NCI-H1105 (cell line): ENCODE results near the gene FCRL1.

Source experiments
- DNase-seq: peaks from one replicate; lab custom pipeline; 2025; lab: John Stamatoyannopoulos, UW

FCRL1 gene

DNA sequence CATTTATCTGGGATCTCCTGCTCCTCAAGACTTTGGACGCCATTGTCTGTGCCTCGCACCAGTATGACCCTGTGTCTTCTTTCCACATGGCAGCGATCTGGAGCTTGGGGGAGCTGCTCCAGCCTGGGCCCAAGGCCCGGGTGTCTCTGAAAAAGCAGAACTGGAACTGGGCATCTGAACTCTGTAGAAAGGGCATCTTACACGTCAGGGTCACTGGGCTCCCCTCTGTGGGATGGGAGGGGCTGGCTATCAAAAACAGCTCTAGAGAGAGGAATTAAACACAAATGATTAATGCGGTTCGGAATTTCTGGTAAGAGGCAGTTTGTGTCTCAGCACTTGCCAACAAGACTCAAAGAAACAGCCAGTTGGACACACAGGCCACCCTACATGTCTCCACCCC is 16.1 kb downstream of the FCRL1 start:
- DNase-seq: no peak

GRCh38 chr1:157799996-157800395 is 19.9 kb downstream of the FCRL1 start:
- DNase-seq: no peak

DNA sequence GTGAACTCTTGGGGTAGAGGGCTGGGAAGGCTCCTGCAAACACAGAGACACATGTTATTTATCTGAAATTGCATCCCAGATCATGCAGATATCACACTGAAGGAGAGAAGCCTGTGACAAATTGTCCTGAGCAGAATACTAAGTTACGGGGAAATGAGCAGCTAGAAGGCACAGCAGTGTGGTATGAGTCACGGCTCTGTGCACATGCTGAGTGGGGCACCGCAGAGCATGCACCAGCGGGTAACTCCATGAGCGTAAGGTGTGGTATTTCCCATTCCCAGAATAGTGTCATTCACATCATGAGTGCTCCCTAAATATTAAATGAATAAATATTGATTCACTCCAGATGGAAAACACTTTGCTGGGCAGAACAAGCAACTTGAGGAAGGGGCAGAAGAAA is 21.7 kb downstream of the FCRL1 start:
- DNase-seq: no peak

DNA sequence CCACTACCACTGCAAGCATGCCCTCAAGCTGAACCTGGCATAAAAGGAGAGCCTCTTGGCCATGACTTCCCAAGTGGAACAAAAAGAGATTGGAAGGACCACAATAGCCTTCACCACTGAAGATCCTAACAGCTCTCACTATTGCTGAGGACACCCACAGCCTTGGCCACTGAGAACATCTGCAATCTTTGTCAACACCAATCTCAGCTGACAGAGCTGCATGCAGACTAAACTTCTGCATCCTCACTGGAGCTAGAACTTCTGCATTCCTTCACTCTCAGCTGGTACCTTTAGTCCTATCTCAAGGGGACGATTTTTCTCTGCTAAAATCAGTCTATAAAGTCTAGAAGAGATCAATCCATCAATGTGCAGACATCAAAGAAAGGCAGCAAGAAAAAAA is 34.7 kb downstream of the FCRL1 start:
- no peak for DNase-seq

DNA sequence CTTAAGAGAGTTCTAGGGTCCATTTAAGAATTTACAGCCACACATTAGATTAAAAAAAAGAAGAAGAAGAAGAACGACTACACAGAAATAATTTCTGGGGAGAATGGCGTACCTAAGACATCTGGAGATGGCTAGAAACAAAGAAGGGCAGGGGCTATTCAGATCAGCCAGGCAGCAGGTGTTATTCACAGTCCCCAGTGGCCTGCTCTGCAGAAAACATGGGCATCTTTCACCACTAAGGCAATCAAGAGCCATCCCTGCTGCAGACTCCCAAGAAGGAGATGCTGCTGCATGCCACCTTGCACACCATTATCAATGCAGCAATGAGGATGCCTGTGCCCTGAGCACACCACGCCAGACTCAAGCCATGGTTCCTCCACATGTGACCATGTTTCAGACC is 35.1 kb downstream of the FCRL1 start:
- no peak for DNase-seq

DNA sequence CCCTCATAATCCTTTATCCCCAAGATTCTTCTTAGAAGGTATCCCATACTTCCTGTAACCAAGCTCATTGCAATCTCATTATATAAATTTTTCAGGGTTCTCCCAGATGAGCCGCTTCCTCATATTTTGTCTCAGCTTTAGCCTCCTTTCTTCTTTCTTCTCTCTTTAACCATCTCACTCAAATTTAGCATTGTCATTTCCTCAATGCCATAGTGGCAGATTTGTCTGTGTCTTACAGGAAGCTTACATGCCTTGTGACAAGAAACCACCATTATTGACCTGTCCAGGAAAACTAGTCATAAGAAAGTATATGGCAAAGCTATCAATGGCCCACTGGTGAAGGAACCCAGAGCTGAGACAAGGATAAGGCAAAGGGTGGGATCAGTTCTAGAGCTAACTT is 37.0 kb downstream of the FCRL1 start:
- no peak for DNase-seq

DNA sequence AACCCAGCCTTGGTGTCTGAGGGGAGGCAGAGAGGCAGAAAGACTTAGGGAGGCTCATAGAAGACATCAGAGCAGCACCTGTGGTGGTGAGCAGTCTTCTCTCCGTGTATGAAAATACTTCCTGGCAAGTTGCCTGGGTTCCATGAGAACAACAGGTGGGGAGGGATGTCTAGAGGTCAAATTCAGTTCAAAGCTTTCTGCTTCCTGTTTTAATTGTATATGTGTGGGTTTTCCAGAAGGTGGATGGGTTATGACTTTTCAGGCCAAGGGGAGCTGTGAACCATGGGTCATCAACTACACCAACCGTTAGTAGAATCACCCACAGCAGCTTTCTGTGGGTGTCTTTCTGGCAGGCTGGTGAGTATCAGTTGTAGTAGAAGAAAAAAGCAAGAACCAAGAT is 38.9 kb downstream of the FCRL1 start:
- DNase-seq: no peak

- no peak for DNase-seq
Measured at GRCh38 chr1:157776971-157777391, 42.9 kb downstream of the FCRL1 start, which contains the start of gene FCRL2. FCRL2 (minus strand) TSS chr1:157777132; CDS start chr1:157777073, 59 bp downstream.

- no peak for DNase-seq
Measured at GRCh38 chr1:157775101-157775870, 44.6 kb downstream of the FCRL1 start.

DNA sequence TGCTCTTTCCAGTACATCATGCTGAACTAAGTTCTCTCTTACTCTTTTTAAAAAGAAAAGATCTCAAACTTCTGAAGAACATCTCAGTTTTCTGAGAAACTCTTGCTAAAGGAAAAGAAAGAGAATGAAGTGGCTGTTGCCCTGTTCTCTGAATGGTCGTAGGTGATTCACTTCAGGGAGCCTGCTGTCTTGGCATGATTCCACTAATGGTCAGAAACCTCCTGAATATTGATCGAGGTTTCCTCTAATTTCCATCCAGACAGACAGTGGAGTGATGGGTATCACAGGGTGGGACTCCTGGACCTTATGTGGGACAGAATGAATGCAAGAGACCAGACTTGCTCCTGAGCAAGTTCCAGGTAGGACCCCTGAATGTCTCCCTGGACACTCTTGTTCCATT is 45.5 kb downstream of the FCRL1 start:
- no peak for DNase-seq

GRCh38 chr1:157773493-157774350 is 46.2 kb downstream of the FCRL1 start:
- DNase-seq: no peak

GRCh38 chr1:157771661-157772425 is 48.1 kb downstream of the FCRL1 start:
- no peak for DNase-seq

- DNase-seq: no peak
Measured at GRCh38 chr1:157770442-157771043, 49.4 kb downstream of the FCRL1 start.

- DNase-seq: no peak
Measured at GRCh38 chr1:157766792-157767191, 53.1 kb downstream of the FCRL1 start.

DNA sequence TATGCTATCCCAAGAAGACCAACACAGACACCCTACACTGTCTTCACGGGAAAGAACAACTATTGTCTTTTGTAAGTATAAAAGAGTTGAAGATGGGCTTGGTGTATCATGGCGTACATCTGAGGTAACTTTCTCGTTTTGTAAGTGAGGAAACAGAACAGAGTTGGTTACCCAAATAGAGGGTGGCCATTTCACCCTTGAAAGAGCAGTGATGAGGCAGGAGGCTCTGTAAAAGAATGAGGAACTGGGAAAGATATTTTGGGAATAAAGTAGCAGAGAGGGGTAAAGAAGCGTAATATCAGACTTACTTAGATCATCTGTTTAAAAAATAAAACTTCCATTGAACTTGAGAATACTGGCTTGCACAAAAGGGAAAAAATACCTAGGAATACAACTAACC is 61.9 kb downstream of the FCRL1 start:
- DNase-seq: no peak

GRCh38 chr1:157753611-157754010 is 66.3 kb downstream of the FCRL1 start:
- DNase-seq: no peak

DNA sequence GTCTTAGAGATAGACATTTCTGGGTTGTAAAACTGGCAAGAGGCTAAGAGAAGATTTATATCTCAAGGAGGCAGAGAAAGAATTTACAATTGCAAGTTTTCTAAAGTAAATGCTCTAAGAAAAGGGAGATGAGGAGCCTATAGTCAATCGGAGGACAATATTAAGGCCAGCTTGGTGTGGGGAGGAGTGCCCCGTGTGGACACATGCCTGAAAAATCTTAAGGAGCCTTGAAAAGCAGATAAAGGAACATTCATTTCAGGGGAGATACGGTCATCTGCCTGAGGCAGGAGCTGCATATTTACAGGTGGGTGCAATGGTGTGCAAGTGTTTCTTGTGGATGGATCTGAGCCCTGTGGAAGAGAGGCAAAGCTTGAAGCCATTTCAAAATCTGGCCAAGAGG is 68.6 kb downstream of the FCRL1 start:
- DNase-seq: no peak

GRCh38 chr1:157748262-157748817 is 71.6 kb downstream of the FCRL1 start:
- no peak for DNase-seq
